ENCODE data around the gene POU3F3.

The POU3F3 gene

GRCh38 chr2:104836265-104836664, 17.6 kb upstream of the POU3F3 start:
- H3K27me3 ChIP-seq: peaks cover 0 to 4% of the 10 kb centered on the region in 2 donors
- TF ChIP-seq, protein P1, sequence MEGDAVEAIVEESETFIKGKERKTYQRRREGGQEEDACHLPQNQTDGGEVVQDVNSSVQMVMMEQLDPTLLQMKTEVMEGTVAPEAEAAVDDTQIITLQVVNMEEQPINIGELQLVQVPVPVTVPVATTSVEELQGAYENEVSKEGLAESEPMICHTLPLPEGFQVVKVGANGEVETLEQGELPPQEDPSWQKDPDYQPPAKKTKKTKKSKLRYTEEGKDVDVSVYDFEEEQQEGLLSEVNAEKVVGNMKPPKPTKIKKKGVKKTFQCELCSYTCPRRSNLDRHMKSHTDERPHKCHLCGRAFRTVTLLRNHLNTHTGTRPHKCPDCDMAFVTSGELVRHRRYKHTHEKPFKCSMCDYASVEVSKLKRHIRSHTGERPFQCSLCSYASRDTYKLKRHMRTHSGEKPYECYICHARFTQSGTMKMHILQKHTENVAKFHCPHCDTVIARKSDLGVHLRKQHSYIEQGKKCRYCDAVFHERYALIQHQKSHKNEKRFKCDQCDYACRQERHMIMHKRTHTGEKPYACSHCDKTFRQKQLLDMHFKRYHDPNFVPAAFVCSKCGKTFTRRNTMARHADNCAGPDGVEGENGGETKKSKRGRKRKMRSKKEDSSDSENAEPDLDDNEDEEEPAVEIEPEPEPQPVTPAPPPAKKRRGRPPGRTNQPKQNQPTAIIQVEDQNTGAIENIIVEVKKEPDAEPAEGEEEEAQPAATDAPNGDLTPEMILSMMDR (IDR thresholded peaks at IDR 0.05): no peak
- no peaks in the 10 kb centered on the region for H3K36me3 ChIP-seq
- intact Hi-C loops (cut with DNase I; ENCODE audit: low total_unique reads): no loop called here
- H3K4me3 ChIP-seq: no peak overlapping the region
- DNase-seq: no peak
- H3K4me1 ChIP-seq: no peaks in the 10 kb centered on the region
- H3K9me3 ChIP-seq: no peaks in the 10 kb centered on the region
- H3K27ac ChIP-seq: no peak overlapping the region

- Histone ChIP-seq H3K4me1 (no peaks in the 10 kb centered on the region), H3K27me3 (peaks cover 0 to 8% of the 10 kb centered on the region in 2 donors), H3K4me3 (no peak overlapping the region), H3K27ac (no peak overlapping the region), H3K36me3 (no peaks in the 10 kb centered on the region), H3K9me3 (no peaks in the 10 kb centered on the region)
- intact Hi-C loops (cut with DNase I; ENCODE audit: low total_unique reads): no loop called here
- no peak for DNase-seq
- TF ChIP-seq, protein P1 (IDR thresholded peaks at IDR 0.05): no peak
Observed at GRCh38 chr2:104836841-104837240, 17.1 kb upstream of the POU3F3 start.

DNA sequence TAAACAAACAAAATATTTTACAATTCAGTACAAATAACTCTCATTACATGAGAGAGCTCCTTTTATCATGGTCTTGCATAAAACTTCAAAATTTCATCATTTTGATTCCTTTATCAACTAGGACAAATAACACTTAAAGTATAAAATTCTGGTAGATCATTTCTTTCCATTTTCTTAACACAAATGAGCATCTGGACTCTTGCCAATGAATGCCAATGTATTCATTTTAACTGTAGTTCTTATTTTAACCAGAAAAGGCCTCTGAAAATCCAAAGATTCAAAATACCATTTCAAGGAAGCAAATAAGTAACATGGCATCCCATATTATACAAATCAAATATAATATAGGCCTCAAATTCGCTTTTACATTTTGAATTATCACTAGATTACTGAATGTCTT, 13.8 kb upstream of the POU3F3 start:
- DNase-seq: no peak

DNA sequence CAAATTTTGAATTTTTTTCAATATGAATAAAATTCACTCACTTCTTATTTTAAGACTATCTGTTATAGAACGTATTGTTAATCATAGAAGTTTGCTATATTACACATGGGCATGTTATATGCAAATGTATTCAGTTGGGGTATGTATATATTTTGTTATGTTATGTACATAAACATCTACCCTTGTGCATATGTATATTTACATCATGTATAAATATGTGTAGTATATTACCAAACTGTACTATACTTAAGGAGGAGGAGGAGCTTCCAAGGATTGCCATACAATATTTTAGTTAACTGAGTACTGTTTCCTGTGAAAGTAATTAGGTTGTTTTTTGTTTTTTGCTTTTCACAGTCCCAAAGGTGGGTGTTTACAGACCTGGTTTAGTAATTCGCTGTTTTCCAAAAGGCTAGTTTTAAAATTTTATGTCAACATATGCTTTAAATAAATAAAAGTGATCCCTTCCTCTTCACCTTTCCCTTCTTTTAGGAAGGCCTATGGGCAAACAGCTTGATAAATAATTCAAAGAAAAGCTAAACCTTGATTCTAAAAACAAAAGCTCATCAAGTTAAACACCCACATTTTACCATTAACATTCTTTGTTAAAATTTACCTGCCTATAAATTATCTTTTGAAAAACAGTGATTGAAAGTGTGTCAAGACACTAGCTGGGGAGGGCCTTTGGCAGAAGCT, 12.9 kb upstream of the POU3F3 start:
- Histone ChIP-seq H3K36me3 (no peaks in the 10 kb centered on the region), H3K4me1 (peaks cover 0 to 33% (median 26%) of the 10 kb centered on the region in 4 donors), H3K27me3 (peaks cover 4 to 46% of the 10 kb centered on the region in 2 donors), H3K9me3 (no peaks in the 10 kb centered on the region), H3K27ac (no peak overlapping the region), H3K4me3 (no peak overlapping the region)
- TF ChIP-seq, protein P1 (IDR thresholded peaks at IDR 0.05): no peak
- intact Hi-C loops (cut with DNase I; ENCODE audit: low total_unique reads): no loop called here
- DNase-seq: no peak

More for the DNA sequence above, 13.8 kb upstream of the POU3F3 start:
- peaks cover 0 to 27% (median 22%) of the 10 kb centered on the region in 4 donors for H3K4me1 ChIP-seq
- no peaks in the 10 kb centered on the region for H3K36me3 ChIP-seq
- H3K9me3 ChIP-seq: no peaks in the 10 kb centered on the region
- H3K4me3 ChIP-seq: no peak overlapping the region
- intact Hi-C loops (cut with DNase I; ENCODE audit: low total_unique reads): no loop called here
- TF ChIP-seq, protein P1 (IDR thresholded peaks at IDR 0.05): no peak
- no peak overlapping the region for H3K27ac ChIP-seq
- peaks cover 4 to 39% of the 10 kb centered on the region in 2 donors for H3K27me3 ChIP-seq

GRCh38 chr2:104841744-104842143, 12.2 kb upstream of the POU3F3 start:
- Histone ChIP-seq H3K4me1 (peaks cover 0 to 33% (median 26%) of the 10 kb centered on the region in 4 donors), H3K27ac (no peak overlapping the region), H3K36me3 (no peaks in the 10 kb centered on the region), H3K4me3 (no peak overlapping the region), H3K9me3 (no peaks in the 10 kb centered on the region), H3K27me3 (peaks cover 4 to 53% of the 10 kb centered on the region in 2 donors)
- TF ChIP-seq, protein P1 (IDR thresholded peaks at IDR 0.05): no peak
- intact Hi-C loops (cut with DNase I; ENCODE audit: low total_unique reads): no loop called here
- DNase-seq: no peak

Data from tibial artery (tissue), 4 donors.